CD4-positive, alpha-beta T cell treated with Interleukin-17A for 4 hours (primary cell): ENCODE data around the gene RANBP3.
"Not testable (repeated sequence)": the region's sequence is repeated elsewhere in the genome, so short reads cannot be mapped to it uniquely, and the experiment has no call there.

Experiments used
- DNase-seq: peaks from one replicate; pipeline ENCODE4 v3.0.0-alpha.2; 2020; ENCODE audit warnings: mixed read lengths

Gene RANBP3

GRCh38 chr19:5977785-5978605, at the start of gene RANBP3:
Gene RANBP3, minus strand, starts transcription at chr19:5978140. Its CDS starts 58 bp downstream, at chr19:5978082.
- peak; percentile 99 for DNase-seq

GRCh38 chr19:6026390-6027227, 48.7 kb upstream of the RANBP3 start:
- DNase-seq = no peak

GRCh38 chr19:6024756-6025155, 46.8 kb upstream of the RANBP3 start:
- not testable (repeated sequence) for DNase-seq

GRCh38 chr19:6023936-6024335, 46.0 kb upstream of the RANBP3 start:
- no peak for DNase-seq

GRCh38 chr19:6023085-6023682, 45.2 kb upstream of the RANBP3 start:
- no peak for DNase-seq

GRCh38 chr19:6022570-6023064, 44.7 kb upstream of the RANBP3 start:
- no peak for DNase-seq

GRCh38 chr19:6021878-6022569, 44.1 kb upstream of the RANBP3 start:
- DNase-seq = peak; percentile 85

GRCh38 chr19:6020972-6021805, 43.2 kb upstream of the RANBP3 start:
- DNase-seq = no peak

- DNase-seq = no peak
Measured at GRCh38 chr19:6020166-6020882, 42.4 kb upstream of the RANBP3 start.

- no peak for DNase-seq
Measured at GRCh38 chr19:6018786-6019185, 40.8 kb upstream of the RANBP3 start.

- DNase-seq = no peak
Measured at GRCh38 chr19:6017576-6017975, 39.6 kb upstream of the RANBP3 start.

GRCh38 chr19:6015841-6016545, 38.1 kb upstream of the RANBP3 start:
- DNase-seq = no peak

- DNase-seq = no peak
Measured at GRCh38 chr19:6014551-6015135, 36.7 kb upstream of the RANBP3 start.

- no peak for DNase-seq
Measured at GRCh38 chr19:6012426-6013170, 34.7 kb upstream of the RANBP3 start.

GRCh38 chr19:6011794-6012193, 33.9 kb upstream of the RANBP3 start:
- no peak for DNase-seq

GRCh38 chr19:6011206-6011605, 33.3 kb upstream of the RANBP3 start:
- no peak for DNase-seq

- no peak for DNase-seq
Measured at GRCh38 chr19:6010107-6010506, 32.2 kb upstream of the RANBP3 start.

GRCh38 chr19:6007866-6008265, 29.9 kb upstream of the RANBP3 start:
- DNase-seq = no peak

GRCh38 chr19:6006896-6007295, 29.0 kb upstream of the RANBP3 start:
- no peak for DNase-seq
